ENCODE results near the gene FAM241A. TPM values are rescaled to one million over a fixed set of nuclear protein-coding genes. Genes with fewer than 3 reads are reported as not detected.

Gene FAM241A
- total and polyA plus RNA-seq, 2 donors (not counting 3 experiments of a cell fraction or from before 2014, with no cell fraction given) = 3.2 to 9.1 TPM

DNA sequence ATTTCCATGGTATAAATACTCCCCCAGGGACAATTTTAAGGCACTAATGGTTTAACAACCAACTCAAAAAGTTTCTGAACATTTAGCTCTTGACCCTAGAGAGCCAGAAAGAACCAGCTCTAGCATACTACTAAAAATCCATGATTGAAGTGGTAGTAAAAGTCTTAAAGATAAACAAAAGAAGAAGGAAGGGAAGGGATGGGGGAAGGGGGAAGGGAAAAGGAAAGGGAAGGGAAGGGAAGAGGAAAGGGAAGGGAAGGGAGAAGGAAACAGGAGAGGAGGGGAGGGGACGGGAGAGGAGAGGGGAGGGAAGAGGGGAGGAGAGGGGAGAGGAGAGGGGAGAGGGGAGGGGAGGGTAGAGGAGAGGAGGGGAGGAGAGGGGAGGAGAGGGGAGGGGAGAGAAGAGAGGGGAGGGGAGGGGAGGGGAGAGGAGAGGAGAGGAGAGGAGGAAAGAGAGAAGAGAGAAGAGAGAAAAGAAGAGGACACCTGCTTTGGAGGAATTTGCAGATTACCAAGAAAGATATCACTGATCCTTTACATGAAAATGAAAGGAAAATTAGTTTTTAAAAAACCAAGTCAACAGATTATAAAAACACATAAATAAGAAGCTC, 26.4 kb upstream of the FAM241A start:
- no peaks in the 10 kb centered on the region for H3K9me1 ChIP-seq (replicated peaks; ENCODE audit: control insufficient read depth, extremely low read depth, insufficient read depth, low read length)
- intact Hi-C loops (cut with micrococcal nuclease) (no loop called here), dilution Hi-C loops (cut with MboI; ENCODE audit: extremely low pct_ligation_motif_present, low sequenced_read_pairs) (no loop called here)
- TF ChIP-seq JUN (IDR thresholded peaks at IDR 0.05; ENCODE audit: borderline replicate concordance, insufficient read depth, insufficient read length, low read depth) (no peak), POLR2A (IDR thresholded peaks at IDR 0.05; ENCODE audit: low read depth, low read length) (no peak), POLR2AphosphoS5 (IDR thresholded peaks at IDR 0.05; ENCODE audit: insufficient read depth, low read depth, low read length) (no peak), MAX (IDR thresholded peaks at IDR 0.05; ENCODE audit: insufficient read depth, insufficient read length) (no peak), FOS (IDR thresholded peaks at IDR 0.05; ENCODE audit: borderline replicate concordance, insufficient read depth, low read length) (no peak), MYC (IDR thresholded peaks at IDR 0.05; ENCODE audit: low read depth, low read length) (no peak), GATA2 (IDR thresholded peaks at IDR 0.05; ENCODE audit: insufficient read depth, insufficient read length, low read depth, low read length) (no peak), EZH2 (IDR thresholded peaks at IDR 0.05; ENCODE audit: borderline replicate concordance, low read depth, low read length, severe bottlenecking) (no peak)
- TF ChIP-seq, protein P1, sequence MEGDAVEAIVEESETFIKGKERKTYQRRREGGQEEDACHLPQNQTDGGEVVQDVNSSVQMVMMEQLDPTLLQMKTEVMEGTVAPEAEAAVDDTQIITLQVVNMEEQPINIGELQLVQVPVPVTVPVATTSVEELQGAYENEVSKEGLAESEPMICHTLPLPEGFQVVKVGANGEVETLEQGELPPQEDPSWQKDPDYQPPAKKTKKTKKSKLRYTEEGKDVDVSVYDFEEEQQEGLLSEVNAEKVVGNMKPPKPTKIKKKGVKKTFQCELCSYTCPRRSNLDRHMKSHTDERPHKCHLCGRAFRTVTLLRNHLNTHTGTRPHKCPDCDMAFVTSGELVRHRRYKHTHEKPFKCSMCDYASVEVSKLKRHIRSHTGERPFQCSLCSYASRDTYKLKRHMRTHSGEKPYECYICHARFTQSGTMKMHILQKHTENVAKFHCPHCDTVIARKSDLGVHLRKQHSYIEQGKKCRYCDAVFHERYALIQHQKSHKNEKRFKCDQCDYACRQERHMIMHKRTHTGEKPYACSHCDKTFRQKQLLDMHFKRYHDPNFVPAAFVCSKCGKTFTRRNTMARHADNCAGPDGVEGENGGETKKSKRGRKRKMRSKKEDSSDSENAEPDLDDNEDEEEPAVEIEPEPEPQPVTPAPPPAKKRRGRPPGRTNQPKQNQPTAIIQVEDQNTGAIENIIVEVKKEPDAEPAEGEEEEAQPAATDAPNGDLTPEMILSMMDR (IDR thresholded peaks at IDR 0.05; ENCODE audit: extremely low read depth in 1 of 2, insufficient read depth in 1 of 2, low read depth in 1 of 2, low read length in 2 of 2) = no peak
- FAIRE-seq = no peak
- no peak for DNase-seq (ENCODE audit: low read depth, low spot score)
- peaks cover 4% of the 10 kb centered on the region for H3K4me1 ChIP-seq (ENCODE audit: control insufficient read depth, extremely low read depth, insufficient read depth, low read length)
- no peaks in the 10 kb centered on the region for H3K36me3 ChIP-seq (ENCODE audit: control insufficient read depth in 2 of 2, extremely low read depth in 1 of 2, insufficient read depth in 2 of 2, low read length in 2 of 2)
- no peak overlapping the region for H3K4me2 ChIP-seq (ENCODE audit: insufficient read depth, low read length)
- H3K27me3 ChIP-seq (ENCODE audit: control insufficient read depth in 2 of 2, insufficient read depth in 2 of 2, low read length in 2 of 2) = no peaks in the 10 kb centered on the region
- H2AFZ ChIP-seq (ENCODE audit: low read depth, low read length) = no peak overlapping the region
- BruUV-seq (replicated peaks) = no TSS peak
- H3K27ac ChIP-seq (ENCODE audit: insufficient read depth, low read depth, low read length) = no peak overlapping the region
- H4K20me1 ChIP-seq (replicated peaks; ENCODE audit: control insufficient read depth, extremely low read depth, insufficient read depth, low read length) = no peaks in the 10 kb centered on the region
- no peak overlapping the region for H3K9ac ChIP-seq (replicated peaks; ENCODE audit: extremely low read depth, insufficient read depth, low read length)
- H3K79me2 ChIP-seq (ENCODE audit: control insufficient read depth, insufficient read depth, low read length) = no peaks in the 10 kb centered on the region
- H3K4me3 ChIP-seq (replicated peaks in 1 of 3; ENCODE audit: insufficient read depth in 1 of 3, low read depth in 1 of 3, low read length in 3 of 3) = no peak overlapping the region
- ChIA-PET POLR2A (interaction anchor here (0.6 kb wide), 1 partner anchor 78 kb away, joined by 5 read pairs; no protein-coding TSS in a partner anchor), CTCF (interaction anchor here (1.1 to 1.4 kb wide), 2 partner anchors 19 to 22 kb away, joined by 3 read pairs; no protein-coding TSS in a partner anchor)
- H3K9me3 ChIP-seq (replicated peaks; ENCODE audit: control insufficient read depth, insufficient read depth, low read length) = no peaks in the 10 kb centered on the region

Measured in endothelial cell of umbilical vein (primary cell).